Transverse colon (tissue), 4 donors: ENCODE data around the gene CDKAL1. TPM values are rescaled to one million over a fixed set of nuclear protein-coding genes. Genes with fewer than 3 reads are reported as not detected.

Source experiments
- DNase-seq: peaks from one replicate; pipeline ENCODE4 v3.0.0-alpha.2; 2019
- H3K27ac ChIP-seq, 4 donors: fragments of 200-600 bp; sonication (generic); 2 replicates each; pipeline ENCODE4 v1.5.1; 2016 to 2018; ENCODE audit warnings: inconsistent platforms in 4 of 4
- H3K27me3 ChIP-seq: fragments of 200-600 bp; sonication (generic); 2 replicates; pipeline ENCODE4 v1.5.1; 2017; ENCODE audit warnings: inconsistent platforms
- H3K36me3 ChIP-seq, 4 donors: fragments of 200-600 bp; sonication (generic); 2 replicates each; pipeline ENCODE4 v1.5.1; 2017 to 2019; ENCODE audit warnings: inconsistent platforms in 4 of 4
- H3K4me1 ChIP-seq, 4 donors: fragments of 200-600 bp; sonication (generic); 2 replicates each; pipeline ENCODE4 v1.5.1; 2017 to 2020; ENCODE audit warnings: inconsistent platforms in 4 of 4
- H3K4me3 ChIP-seq, 4 donors: fragments of 200-600 bp; sonication (generic); 1 replicate in 1 of 4; 2 replicates in 3 of 4; pipeline versions ENCODE4 v1.5.1 to v1.6.1; 2017 to 2019; ENCODE audit warnings: inconsistent platforms in 4 of 4
- H3K9me3 ChIP-seq, 2 donors: fragments of 200-600 bp; sonication (generic); 2 replicates each; pipeline ENCODE4 v1.5.1; 2017 to 2019; ENCODE audit warnings: inconsistent platforms in 2 of 2
- EP300 ChIP-seq: sonication (generic); formaldehyde crosslinking; IDR thresholded peaks from one replicate; pipeline ENCODE4 v1.6.1; 2017; ENCODE audit warnings: antibody characterized with exemption, low read depth
- POLR2A ChIP-seq: fragments of 450-650 bp; IDR thresholded peaks from one replicate; pipeline ENCODE4 v1.6.1; 2016; ENCODE audit warnings: antibody characterized with exemption, mild to moderate bottlenecking, moderate library complexity
- POLR2AphosphoS5 ChIP-seq, 3 donors: sonication (generic); formaldehyde crosslinking; IDR thresholded peaks; one replicate each; pipeline ENCODE4 v1.6.1; 2016; ENCODE audit warnings: antibody characterized with exemption in 3 of 3
- WGBS, 2 donors: methylation state at CpG; one replicate each; pipeline ENCODE4 v1.1.5; 2018; ENCODE audit warnings: low coverage in 1 of 2; 5-methylcytosine and 5-hydroxymethylcytosine counted together
- in situ Hi-C, 4 donors: fragments of 200-750 bp; cut with MboI; loops; one replicate each; pipeline versions ENCODE4 v1.15.0 to v1.15.1; 2017; ENCODE audit warnings: low sequenced_read_pairs in 3 of 4, low pct_ligation_motif_present in 1 of 4, low pct_unique_long_range_greater_than_20kb in 1 of 4
- intact Hi-C: fragments of 100-400 bp; cut with DNase I; formaldehyde crosslinking; loops from one replicate; pipeline ENCODE4 v1.15.1; 2023; ENCODE audit warnings: low total_unique reads
- total RNA-seq, 4 donors: library from RNA; depleted of rRNA; stranded (reverse); fragments of >200 nt; gene quantifications; one replicate each; pipeline ENCODE4 v1.1.0, GENCODE V29; 2016
- TF ChIP-seq, protein P1 (sequence below), 5 experiments: fragments of 200-600 bp in 3 of 5; fragments of 450-650 bp in 2 of 5; sonication (generic) in 3 of 5; IDR thresholded peaks; 1 replicate in 2 of 5; 2 replicates in 3 of 5; pipeline ENCODE4 v1.5.1; 2016 to 2017; ENCODE audit warnings: antibody characterized with exemption in 5 of 5, inconsistent platforms in 3 of 5, mild to moderate bottlenecking in 2 of 5, moderate library complexity in 1 of 5

CDKAL1 gene
- total RNA-seq, 4 donors from 2014 or later, result 4.8 to 21.7 (median 12.5) TPM

DNA sequence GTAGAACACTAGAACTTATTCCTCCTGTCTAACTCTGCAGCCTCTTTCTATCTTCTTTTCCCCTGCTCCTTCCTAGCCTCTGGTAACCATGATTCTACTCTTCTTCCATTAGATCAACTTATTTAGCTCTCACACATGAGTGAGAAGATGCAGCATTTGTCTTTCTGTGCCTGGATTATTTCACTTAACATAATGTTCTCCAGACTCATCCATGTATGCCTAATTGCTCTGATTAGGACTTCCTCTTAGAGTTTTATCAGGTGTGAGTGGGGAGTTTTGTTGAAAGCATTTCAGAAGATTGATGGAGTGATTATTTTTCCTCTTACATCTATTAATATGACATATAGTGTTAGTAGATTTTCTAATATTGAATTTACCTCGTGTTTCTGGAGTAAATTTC, 140.4 kb downstream of the CDKAL1 start:
- no peak overlapping the region for H3K4me3 ChIP-seq
- no peaks in the 10 kb centered on the region for H3K4me1 ChIP-seq
- no peaks in the 10 kb centered on the region for H3K27me3 ChIP-seq
- intact Hi-C loops, result no loop called here
- H3K36me3 ChIP-seq, result no peaks in the 10 kb centered on the region
- TF ChIP-seq POLR2AphosphoS5 (IDR thresholded peaks at IDR 0.05) (no peak), EP300 (no peak), POLR2A (no peak)
- TF ChIP-seq, protein P1, sequence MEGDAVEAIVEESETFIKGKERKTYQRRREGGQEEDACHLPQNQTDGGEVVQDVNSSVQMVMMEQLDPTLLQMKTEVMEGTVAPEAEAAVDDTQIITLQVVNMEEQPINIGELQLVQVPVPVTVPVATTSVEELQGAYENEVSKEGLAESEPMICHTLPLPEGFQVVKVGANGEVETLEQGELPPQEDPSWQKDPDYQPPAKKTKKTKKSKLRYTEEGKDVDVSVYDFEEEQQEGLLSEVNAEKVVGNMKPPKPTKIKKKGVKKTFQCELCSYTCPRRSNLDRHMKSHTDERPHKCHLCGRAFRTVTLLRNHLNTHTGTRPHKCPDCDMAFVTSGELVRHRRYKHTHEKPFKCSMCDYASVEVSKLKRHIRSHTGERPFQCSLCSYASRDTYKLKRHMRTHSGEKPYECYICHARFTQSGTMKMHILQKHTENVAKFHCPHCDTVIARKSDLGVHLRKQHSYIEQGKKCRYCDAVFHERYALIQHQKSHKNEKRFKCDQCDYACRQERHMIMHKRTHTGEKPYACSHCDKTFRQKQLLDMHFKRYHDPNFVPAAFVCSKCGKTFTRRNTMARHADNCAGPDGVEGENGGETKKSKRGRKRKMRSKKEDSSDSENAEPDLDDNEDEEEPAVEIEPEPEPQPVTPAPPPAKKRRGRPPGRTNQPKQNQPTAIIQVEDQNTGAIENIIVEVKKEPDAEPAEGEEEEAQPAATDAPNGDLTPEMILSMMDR (IDR thresholded peaks at IDR 0.05), result no peak
- WGBS, 2 donors, result 62 to 64% methylated on average over 1 of the region's 1 CpG
- H3K9me3 ChIP-seq, result no peaks in the 10 kb centered on the region
- in situ Hi-C loops, result no loop called here
- H3K27ac ChIP-seq, result no peak overlapping the region
- DNase-seq, result no peak

DNA sequence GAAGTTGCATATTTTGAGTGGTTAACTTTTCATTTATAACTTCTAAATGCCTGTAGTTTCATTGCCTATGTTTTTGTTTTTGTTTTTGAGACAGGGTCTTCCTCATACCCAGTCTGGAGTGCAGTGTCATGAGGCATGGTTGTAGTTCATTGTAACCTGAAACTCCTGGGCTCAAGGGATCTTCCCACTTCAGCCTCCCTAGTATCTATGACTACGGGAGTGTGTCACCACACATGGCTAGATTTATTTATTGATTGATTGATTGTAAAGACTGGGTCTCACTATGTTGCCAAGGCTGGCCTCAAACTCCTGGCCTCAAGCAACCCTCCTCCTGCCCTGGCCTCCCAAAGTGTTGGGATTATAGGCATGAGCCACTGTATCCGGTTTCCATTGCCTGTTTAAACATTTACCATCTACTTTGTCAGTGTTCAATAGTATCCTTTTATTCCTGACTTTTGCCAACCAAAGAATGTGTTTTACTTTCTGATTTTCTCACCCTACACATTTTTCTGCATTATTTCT, 144.6 kb downstream of the CDKAL1 start:
- 97 to 100% methylated on average over 1 to 2 of the region's 2 CpGs for WGBS, 2 donors
- intact Hi-C loops, result no loop called here

DNA sequence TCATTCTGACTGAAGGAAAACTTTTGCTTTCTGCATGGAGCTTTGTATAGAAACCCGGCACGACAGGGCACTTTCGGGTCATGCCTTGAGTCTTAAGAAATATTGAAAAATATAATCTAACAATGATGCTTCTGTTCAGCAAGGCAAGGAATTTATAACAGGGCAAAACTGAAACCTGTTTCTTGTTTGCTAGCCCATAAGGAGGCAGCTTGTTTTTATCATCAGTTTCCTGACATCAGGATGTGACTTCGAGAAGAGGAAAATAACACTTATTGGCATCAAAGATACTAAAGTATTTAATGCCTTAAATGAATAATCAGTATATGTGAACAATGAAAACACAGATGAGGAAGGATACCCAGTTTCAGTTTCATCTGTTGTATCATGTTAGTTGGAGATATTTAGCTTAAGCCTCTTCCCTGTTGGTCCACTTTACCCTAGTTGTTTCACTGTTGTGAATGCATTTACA, 146.5 kb downstream of the CDKAL1 start:
- Histone ChIP-seq H3K36me3 (no peaks in the 10 kb centered on the region), H3K27me3 (no peaks in the 10 kb centered on the region), H3K9me3 (no peaks in the 10 kb centered on the region), H3K27ac (no peak overlapping the region), H3K4me3 (no peak overlapping the region), H3K4me1 (peaks cover 0 to 13% (median 5%) of the 10 kb centered on the region in 4 donors)
- no peak for DNase-seq
- 17 to 26% methylated on average over 4 of the region's 4 CpGs for WGBS, 2 donors
- in situ Hi-C loops, result no loop called here
- intact Hi-C loops, result no loop called here
- TF ChIP-seq POLR2AphosphoS5 (IDR thresholded peaks at IDR 0.05), result no peak
- TF ChIP-seq POLR2A, result no peak
- TF ChIP-seq, protein P1 (IDR thresholded peaks at IDR 0.05), result no peak
- no peak for TF ChIP-seq EP300

More for the DNA sequence above, 144.6 kb downstream of the CDKAL1 start:
- no peak for DNase-seq
- H3K4me1 ChIP-seq, result peaks cover 0 to 13% (median 5%) of the 10 kb centered on the region in 4 donors
- no peak overlapping the region for H3K27ac ChIP-seq
- H3K27me3 ChIP-seq, result no peaks in the 10 kb centered on the region
- H3K9me3 ChIP-seq, result no peaks in the 10 kb centered on the region
- TF ChIP-seq POLR2AphosphoS5 (IDR thresholded peaks at IDR 0.05) (no peak), EP300 (no peak), POLR2A (no peak)
- TF ChIP-seq, protein P1 (IDR thresholded peaks at IDR 0.05), result no peak
- no peaks in the 10 kb centered on the region for H3K36me3 ChIP-seq
- in situ Hi-C loops, result no loop called here
- no peak overlapping the region for H3K4me3 ChIP-seq

DNA sequence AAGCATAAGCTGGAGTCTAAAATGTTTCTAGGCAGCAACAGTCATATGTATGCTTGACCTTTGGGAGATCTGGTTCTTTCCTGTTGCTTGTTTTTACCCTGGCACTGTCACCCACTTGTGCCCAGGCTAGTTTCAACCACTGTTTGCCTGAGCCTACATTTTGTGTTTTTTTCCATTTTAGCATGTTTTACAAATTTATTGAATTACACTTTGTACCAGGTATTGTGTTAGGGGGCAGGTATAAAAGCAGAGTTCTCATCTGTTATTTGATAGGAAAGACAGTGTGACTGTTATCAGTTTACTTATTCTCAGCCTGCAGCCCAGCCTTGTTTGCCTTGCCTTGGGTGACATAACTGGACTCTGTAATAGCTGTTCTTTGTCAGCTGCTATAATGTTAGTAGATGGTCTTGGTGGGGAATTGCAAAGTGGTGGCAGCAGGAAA, 147.0 kb downstream of the CDKAL1 start:
- no peak overlapping the region for H3K4me3 ChIP-seq
- no peaks in the 10 kb centered on the region for H3K27me3 ChIP-seq
- no peak overlapping the region for H3K27ac ChIP-seq
- H3K4me1 ChIP-seq, result peaks cover 0 to 13% (median 5%) of the 10 kb centered on the region in 4 donors
- H3K9me3 ChIP-seq, result no peaks in the 10 kb centered on the region
- in situ Hi-C loops (no loop called here), intact Hi-C loops (no loop called here)
- no peaks in the 10 kb centered on the region for H3K36me3 ChIP-seq
- no peak for DNase-seq
- TF ChIP-seq, protein P1 (IDR thresholded peaks at IDR 0.05), result no peak
- TF ChIP-seq POLR2A (no peak), POLR2AphosphoS5 (IDR thresholded peaks at IDR 0.05) (no peak)
